HUES6 (cell line): ENCODE results near the gene NOC3L.
"Not testable (repeated sequence)": the region's sequence is repeated elsewhere in the genome, so short reads cannot be mapped to it uniquely, and the experiment has no call there.

Experiments used
- H3K27ac ChIP-seq: 2 replicates; pipeline ENCODE4 v1.7.0; 2013; ENCODE audit warnings: low read depth, mild to moderate bottlenecking, low read length, inconsistent platforms
- H3K27me3 ChIP-seq: 2 replicates; pipeline ENCODE4 v1.6.1; 2013; ENCODE audit warnings: low read length; ENCODE audit not compliant: control insufficient read depth, insufficient read depth
- H3K36me3 ChIP-seq: 2 replicates; pipeline ENCODE4 v1.6.1; 2013; ENCODE audit warnings: low read length; ENCODE audit not compliant: control insufficient read depth, insufficient read depth
- H3K4me1 ChIP-seq: 2 replicates; pipeline ENCODE4 v1.6.1; 2013; ENCODE audit warnings: low read length; ENCODE audit not compliant: control insufficient read depth, insufficient read depth
- H3K4me3 ChIP-seq: 2 replicates; pipeline ENCODE4 v1.5.1; 2013; ENCODE audit warnings: low read depth, low read length
- H3K9ac ChIP-seq: one replicate; pipeline ENCODE4 v1.6.1; 2013; ENCODE audit warnings: mild to moderate bottlenecking, low read length
- H3K9me3 ChIP-seq: 2 replicates; pipeline ENCODE4 v1.6.1; 2013; ENCODE audit warnings: low read depth, low read length; ENCODE audit not compliant: control insufficient read depth, insufficient read depth

NOC3L gene

DNA sequence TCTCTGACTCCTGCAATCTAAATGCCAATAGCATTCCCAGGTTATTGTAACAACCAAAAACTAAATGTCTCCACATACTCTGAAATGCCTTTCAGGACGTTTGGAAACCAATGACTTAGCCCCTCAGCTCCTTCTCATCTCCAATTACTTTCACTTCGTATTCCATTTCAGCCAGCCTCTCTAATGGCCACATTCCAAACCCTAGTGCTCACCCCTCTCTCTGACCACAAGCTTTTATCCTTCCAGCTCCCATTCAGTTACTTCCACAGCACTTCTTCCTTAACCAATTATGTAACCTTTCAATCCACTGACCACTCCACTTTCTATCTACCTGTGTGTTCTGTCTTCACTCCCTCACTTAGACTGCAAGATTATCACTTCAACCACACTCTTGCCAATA is 4.3 kb downstream of the NOC3L start:
- Histone ChIP-seq H3K4me3 (no peak overlapping the region), H3K9me3 (no peaks in the 10 kb centered on the region), H3K4me1 (peaks cover 6% of the 10 kb centered on the region; the same call in 1 of the 2 replicates), H3K27me3 (peaks cover 4% of the 10 kb centered on the region; the same call in 1 of the 2 replicates), H3K9ac (no peak overlapping the region), H3K27ac (no peak overlapping the region), H3K36me3 (peaks cover 74% of the 10 kb centered on the region)

DNA sequence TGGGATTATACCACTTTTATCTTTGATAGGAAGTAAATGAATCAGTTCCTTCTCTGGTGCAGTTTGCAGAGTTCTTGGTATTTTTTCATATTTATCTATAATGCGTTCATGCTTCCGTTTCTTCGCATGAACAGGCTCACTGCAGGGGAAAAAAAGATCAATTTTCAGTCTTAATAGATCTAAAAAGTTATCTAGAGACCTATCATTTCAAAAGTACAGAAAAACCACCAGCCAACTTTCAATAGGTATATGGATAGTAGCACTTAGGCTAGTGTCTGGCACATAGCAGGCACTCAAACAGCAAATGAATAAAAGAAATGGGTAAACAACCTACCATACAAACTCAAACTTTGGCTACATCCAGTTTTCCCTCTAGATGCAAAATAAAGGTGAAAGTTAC is 5.5 kb downstream of the NOC3L start:
- H3K9me3 ChIP-seq = no peaks in the 10 kb centered on the region
- H3K36me3 ChIP-seq = peaks cover 87% of the 10 kb centered on the region
- H3K9ac ChIP-seq = no peak overlapping the region
- no peak overlapping the region for H3K27ac ChIP-seq
- peaks cover 6% of the 10 kb centered on the region; the same call in 1 of the 2 replicates for H3K4me1 ChIP-seq
- H3K4me3 ChIP-seq = no peak overlapping the region
- H3K27me3 ChIP-seq = no peaks in the 10 kb centered on the region

DNA sequence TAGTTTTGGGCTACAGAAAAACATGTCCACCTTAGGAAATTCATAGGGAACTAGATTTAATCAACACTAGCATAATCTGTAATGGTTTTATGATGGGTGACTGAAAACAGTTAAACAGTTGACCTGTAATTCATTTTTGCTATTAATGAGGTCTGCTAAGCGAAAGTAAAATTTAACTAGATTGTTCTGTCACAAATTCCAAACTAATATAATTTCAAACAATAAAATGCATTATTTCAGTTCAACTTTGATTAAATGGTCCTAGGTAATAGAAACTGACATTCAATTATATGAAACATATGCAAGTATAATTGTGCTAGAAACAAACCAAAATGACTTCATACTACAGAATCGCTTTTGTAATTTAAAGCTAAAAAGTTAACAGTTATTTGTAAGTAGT is 6.9 kb downstream of the NOC3L start:
- H3K4me3 ChIP-seq = no peak overlapping the region
- no peaks in the 10 kb centered on the region for H3K9me3 ChIP-seq
- no peaks in the 10 kb centered on the region for H3K27me3 ChIP-seq
- no peak overlapping the region for H3K9ac ChIP-seq
- peaks cover 94% of the 10 kb centered on the region for H3K36me3 ChIP-seq
- H3K27ac ChIP-seq = no peak overlapping the region
- H3K4me1 ChIP-seq = no peaks in the 10 kb centered on the region

DNA sequence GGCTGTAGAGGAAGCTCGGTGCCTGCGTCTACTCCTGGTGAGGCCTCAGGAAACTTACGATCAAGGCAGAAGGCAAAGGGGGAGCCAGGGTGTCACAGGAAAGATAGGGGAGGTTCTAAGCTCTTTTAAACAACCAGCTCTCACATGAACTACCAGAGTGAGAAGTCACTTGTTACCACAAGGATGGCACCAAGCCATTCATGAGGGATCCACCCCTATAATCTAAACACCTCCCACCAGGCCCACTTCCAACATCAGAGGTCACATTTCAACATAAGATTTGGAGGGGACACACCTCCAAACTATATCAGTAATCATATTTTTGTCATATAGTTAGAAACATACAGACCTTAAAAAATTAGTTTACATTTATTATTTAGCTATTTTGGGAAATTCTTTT is 9.4 kb downstream of the NOC3L start:
- H3K36me3 ChIP-seq = peaks cover 96% of the 10 kb centered on the region
- no peak overlapping the region for H3K27ac ChIP-seq
- no peaks in the 10 kb centered on the region for H3K4me1 ChIP-seq
- no peak overlapping the region for H3K9ac ChIP-seq
- no peaks in the 10 kb centered on the region for H3K27me3 ChIP-seq
- no peak overlapping the region for H3K4me3 ChIP-seq
- H3K9me3 ChIP-seq = no peaks in the 10 kb centered on the region

DNA sequence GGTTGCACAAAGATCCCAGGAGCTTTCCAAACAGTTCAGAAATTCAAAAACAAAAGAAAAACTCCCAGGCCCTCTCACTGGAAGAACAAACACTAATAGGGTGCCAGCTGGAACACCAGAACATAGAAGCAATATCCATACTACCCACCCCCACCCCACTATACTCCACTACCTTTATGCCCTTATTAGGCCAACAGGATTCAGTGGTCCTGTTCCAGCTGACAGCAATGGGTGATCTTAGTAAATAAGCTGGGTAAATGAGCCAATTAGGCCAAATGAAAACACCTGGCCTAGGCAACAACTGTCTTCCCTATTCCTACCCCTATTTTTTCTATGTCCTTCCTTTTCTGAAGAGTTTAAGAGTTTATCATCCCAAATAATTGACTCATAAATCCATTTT is 11.7 kb downstream of the NOC3L start:
- Histone ChIP-seq H3K27me3 (no peaks in the 10 kb centered on the region), H3K4me3 (no peak overlapping the region), H3K9me3 (no peaks in the 10 kb centered on the region), H3K4me1 (no peaks in the 10 kb centered on the region), H3K36me3 (peaks cover 91% of the 10 kb centered on the region), H3K9ac (no peak overlapping the region), H3K27ac (no peak overlapping the region)

DNA sequence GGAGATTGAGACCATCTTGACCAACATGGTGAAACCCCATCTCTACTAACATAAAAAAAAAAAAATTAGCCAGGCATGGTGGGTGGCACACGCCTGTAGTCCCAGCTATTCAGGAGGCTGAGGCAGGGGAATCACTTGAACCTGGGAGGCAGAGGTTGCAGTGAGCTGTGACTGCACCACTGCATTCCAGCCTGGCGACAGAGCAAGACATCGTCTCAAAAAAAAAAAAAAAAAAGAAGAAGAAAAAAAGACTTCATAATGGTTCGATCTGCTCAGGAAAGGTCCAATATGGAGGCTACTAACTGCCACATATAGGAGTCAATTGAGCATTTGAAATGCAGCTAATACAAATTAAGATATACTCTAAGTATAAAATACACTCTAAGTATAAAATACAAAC is 12.2 kb downstream of the NOC3L start:
- peaks cover 91% of the 10 kb centered on the region for H3K36me3 ChIP-seq
- not testable (repeated sequence) for H3K27me3 ChIP-seq, H3K4me1 ChIP-seq, H3K27ac ChIP-seq, H3K9ac ChIP-seq, H3K9me3 ChIP-seq, H3K4me3 ChIP-seq

DNA sequence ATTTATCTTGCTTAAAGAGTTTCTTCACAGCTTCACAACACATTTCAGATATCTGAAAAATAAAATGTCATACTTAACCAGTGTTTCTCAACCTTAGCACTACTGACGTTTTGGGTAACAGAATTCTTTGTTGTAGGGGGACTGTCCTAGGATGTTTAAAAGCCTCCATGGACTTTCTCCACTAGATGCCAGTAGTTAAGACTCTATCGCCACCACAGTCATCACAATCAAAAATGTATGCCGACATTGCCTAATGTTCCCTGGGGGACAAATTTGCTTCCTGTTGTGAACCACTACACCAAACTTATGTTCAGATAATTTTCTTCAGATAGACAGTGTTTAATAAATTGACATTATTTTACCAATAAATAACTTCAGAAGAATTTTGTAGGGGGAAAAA is 13.4 kb downstream of the NOC3L start:
- Histone ChIP-seq H3K9me3 (no peaks in the 10 kb centered on the region), H3K4me1 (no peaks in the 10 kb centered on the region), H3K27ac (no peak overlapping the region), H3K9ac (no peak overlapping the region), H3K36me3 (peaks cover 90% of the 10 kb centered on the region), H3K4me3 (no peak overlapping the region), H3K27me3 (no peaks in the 10 kb centered on the region)

DNA sequence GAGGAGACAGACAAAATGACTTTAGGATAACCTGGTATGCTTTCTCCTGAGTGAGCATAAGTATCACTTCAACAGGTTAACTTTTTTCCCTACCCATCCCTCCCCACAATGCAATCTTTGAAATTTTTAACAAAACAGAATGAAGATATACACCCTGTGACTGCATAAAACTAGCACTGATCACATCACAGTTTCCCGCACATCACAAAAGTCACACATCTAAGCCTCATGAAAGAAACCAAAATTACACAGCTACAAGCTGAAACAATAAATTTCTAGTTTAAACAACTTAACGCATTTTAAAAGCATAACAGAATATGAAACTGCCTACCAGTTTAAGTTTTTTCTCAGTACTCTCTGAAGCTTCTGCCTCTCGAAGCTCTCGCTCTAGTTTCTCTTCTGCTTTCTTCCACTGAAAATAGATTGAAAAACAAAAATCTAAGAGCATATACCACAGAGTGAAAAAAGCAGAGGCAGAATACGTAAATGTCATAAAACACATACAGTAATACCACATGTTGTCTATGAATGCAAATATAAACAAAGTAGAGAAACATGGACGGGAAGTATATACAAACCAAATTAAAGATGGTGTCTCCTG is 18.1 kb downstream of the NOC3L start:
- H3K27ac ChIP-seq = no peak overlapping the region
- no peaks in the 10 kb centered on the region for H3K27me3 ChIP-seq
- H3K4me3 ChIP-seq = no peak overlapping the region
- no peaks in the 10 kb centered on the region for H3K9me3 ChIP-seq
- no peak overlapping the region for H3K9ac ChIP-seq
- peaks cover 90% of the 10 kb centered on the region for H3K36me3 ChIP-seq
- H3K4me1 ChIP-seq = no peaks in the 10 kb centered on the region

DNA sequence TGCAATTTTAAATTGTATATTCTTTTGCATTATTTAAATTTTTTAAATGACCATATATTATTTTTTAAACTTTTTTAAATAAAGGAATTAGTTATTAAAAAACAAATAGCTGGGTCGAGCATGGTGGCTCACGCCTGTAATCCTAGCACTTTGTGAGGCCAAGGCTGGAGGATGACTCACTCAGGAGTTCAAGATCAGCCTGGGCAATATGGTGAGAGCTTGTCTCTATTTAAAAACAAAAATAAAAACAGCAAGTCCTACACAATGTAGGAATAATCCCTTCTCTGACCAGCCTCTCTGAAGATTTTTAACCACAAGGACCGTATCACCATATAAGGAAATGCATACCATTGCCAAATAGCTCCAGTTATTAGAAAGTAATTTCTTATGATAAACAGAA is 19.6 kb downstream of the NOC3L start:
- Histone ChIP-seq H3K27ac (no peak overlapping the region), H3K9me3 (no peaks in the 10 kb centered on the region), H3K4me3 (no peak overlapping the region), H3K9ac (no peak overlapping the region), H3K27me3 (no peaks in the 10 kb centered on the region), H3K36me3 (peaks cover 91% of the 10 kb centered on the region), H3K4me1 (no peaks in the 10 kb centered on the region)

DNA sequence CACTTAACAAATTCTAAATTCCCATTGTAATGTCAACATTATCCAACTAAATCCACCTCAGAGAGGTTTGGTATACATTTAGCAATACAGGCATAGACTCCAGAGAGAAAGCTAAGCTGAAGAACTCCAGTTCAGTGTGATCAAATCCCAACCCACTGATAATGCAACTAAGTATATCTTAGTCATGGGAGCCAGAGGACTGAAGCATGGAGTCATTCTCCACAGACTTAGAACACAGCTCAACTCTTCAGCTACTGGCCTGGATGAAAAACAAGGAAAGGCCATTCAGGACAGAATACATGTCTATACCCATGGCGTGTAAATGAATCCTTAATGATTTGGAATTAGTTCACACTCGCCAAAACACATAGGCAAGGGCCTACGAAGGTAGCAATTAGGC is 27.9 kb downstream of the NOC3L start:
- Histone ChIP-seq H3K27ac (no peak overlapping the region), H3K4me1 (no peaks in the 10 kb centered on the region), H3K4me3 (no peak overlapping the region), H3K27me3 (no peaks in the 10 kb centered on the region), H3K36me3 (peaks cover 96% of the 10 kb centered on the region), H3K9me3 (no peaks in the 10 kb centered on the region), H3K9ac (no peak overlapping the region)

DNA sequence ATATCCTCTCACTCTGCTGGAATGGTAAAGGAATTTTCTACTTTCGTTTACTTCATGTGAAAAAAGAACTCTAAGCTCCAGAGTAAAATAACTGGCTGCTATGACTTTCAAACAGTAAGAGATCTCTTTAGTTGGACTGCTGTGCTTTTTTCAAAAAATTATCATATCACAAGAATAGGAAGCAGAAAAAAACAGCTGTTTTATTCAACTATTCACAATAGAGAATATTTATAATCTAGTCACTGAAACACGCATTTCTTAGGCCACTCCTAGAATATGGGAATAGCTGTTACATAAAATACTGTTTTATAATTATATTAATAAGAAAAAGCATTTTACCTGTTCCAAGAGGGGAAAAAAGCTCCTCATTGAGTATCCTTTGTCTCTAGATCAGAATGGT is 29.7 kb downstream of the NOC3L start:
- Histone ChIP-seq H3K9ac (no peak overlapping the region), H3K27ac (no peak overlapping the region), H3K9me3 (no peaks in the 10 kb centered on the region), H3K36me3 (peaks cover 84% of the 10 kb centered on the region), H3K4me1 (no peaks in the 10 kb centered on the region), H3K27me3 (no peaks in the 10 kb centered on the region), H3K4me3 (no peak overlapping the region)

DNA sequence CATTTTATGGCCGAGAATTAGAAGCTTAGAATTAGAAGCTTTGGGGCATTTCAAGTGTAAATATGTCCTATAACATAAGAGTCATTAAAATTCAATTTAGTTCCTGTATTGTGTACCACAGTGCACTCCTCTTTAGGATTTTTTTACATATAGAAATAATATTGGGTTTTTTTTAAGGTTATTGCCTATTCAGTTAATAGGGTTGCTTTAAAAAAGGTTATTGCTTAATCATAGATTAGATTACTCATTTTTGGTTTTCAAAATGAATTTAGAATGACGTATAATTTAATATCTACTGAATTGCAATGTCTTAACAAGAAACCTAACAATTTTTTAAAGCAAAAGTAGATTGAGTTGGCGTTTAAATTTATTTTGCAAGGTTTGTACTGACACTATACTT is 34.1 kb downstream of the NOC3L start:
- no peaks in the 10 kb centered on the region for H3K4me1 ChIP-seq
- H3K36me3 ChIP-seq = peaks cover 69% of the 10 kb centered on the region
- H3K9me3 ChIP-seq = no peaks in the 10 kb centered on the region
- no peaks in the 10 kb centered on the region for H3K27me3 ChIP-seq
- H3K27ac ChIP-seq = no peak overlapping the region
- no peak overlapping the region for H3K9ac ChIP-seq
- no peak overlapping the region for H3K4me3 ChIP-seq
